GM21526 (cell line): Measurements from ENCODE around the gene SLC12A8.

ENCODE experiments used
- ATAC-seq: cut with Tn5 transposase; IDR thresholded peaks from one replicate; pipeline ENCODE4 v1.9.1; 2021; ENCODE audit warnings: moderate library complexity; ENCODE audit not compliant: unreplicated experiment, low FRiP score

The SLC12A8 gene

GRCh38 chr3:125119752-125120378, 92.7 kb downstream of the SLC12A8 start:
- ATAC-seq, result peak; percentile 47

GRCh38 chr3:125118600-125118999, 93.9 kb downstream of the SLC12A8 start:
- ATAC-seq, result no peak

GRCh38 chr3:125117631-125118191, 94.8 kb downstream of the SLC12A8 start:
- no peak for ATAC-seq

GRCh38 chr3:125116311-125117080, 96.1 kb downstream of the SLC12A8 start:
- ATAC-seq, result no peak

- no peak for ATAC-seq
These were observed 96.9 kb downstream of the SLC12A8 start for GRCh38 chr3:125115640-125116039.

GRCh38 chr3:125112981-125113380, 99.6 kb downstream of the SLC12A8 start:
- no peak for ATAC-seq

- no peak for ATAC-seq
These were observed 101.6 kb downstream of the SLC12A8 start for GRCh38 chr3:125110876-125111480.

GRCh38 chr3:125110016-125110875, 102.3 kb downstream of the SLC12A8 start:
- ATAC-seq, result no peak

- no peak for ATAC-seq
These were observed 103.0 kb downstream of the SLC12A8 start for GRCh38 chr3:125109536-125109925.

- ATAC-seq, result no peak
These were observed 103.6 kb downstream of the SLC12A8 start for GRCh38 chr3:125108833-125109535.

GRCh38 chr3:125107861-125108567, 104.5 kb downstream of the SLC12A8 start:
- ATAC-seq, result peak; percentile 44

- ATAC-seq, result no peak
These were observed 105.2 kb downstream of the SLC12A8 start for GRCh38 chr3:125107363-125107762.

GRCh38 chr3:125105116-125105515, 107.4 kb downstream of the SLC12A8 start:
- ATAC-seq, result no peak

- ATAC-seq, result no peak
These were observed 107.9 kb downstream of the SLC12A8 start for GRCh38 chr3:125104639-125105038.

- no peak for ATAC-seq
These were observed 109.1 kb downstream of the SLC12A8 start for GRCh38 chr3:125103406-125103805.

- no peak for ATAC-seq
These were observed 110.1 kb downstream of the SLC12A8 start for GRCh38 chr3:125102470-125102869.

GRCh38 chr3:125098611-125099291, 113.8 kb downstream of the SLC12A8 start:
- no peak for ATAC-seq

- ATAC-seq, result no peak
These were observed 121.9 kb downstream of the SLC12A8 start for GRCh38 chr3:125090649-125091048.
